ENCODE results near the gene EFCAB10.
"Not testable (repeated sequence)": the region's sequence is repeated elsewhere in the genome, so short reads cannot be mapped to it uniquely, and the experiment has no call there.

- not testable (repeated sequence) for TF ChIP-seq CTCF (IDR thresholded peaks at IDR 0.05); FOXM1 (IDR thresholded peaks at IDR 0.05; ENCODE audit: low read depth); FOXJ3 (CRISPR knock-in tag; IDR thresholded peaks at IDR 0.05); USF2 (IDR thresholded peaks at IDR 0.05; ENCODE audit: borderline replicate concordance, low read depth, low read length); RFX5 (IDR thresholded peaks at IDR 0.05; ENCODE audit: low read length); TAF1 (IDR thresholded peaks at IDR 0.05; ENCODE audit: borderline replicate concordance, low read depth, low read length)
Observed at GRCh38 chr7:105599080-105599479, 17.8 kb upstream of the EFCAB10 start.

All from SK-N-SH (cell line).